ENCODE results near the gene ZBTB20.

Gene ZBTB20

GRCh38 chr3:114471478-114471877 lies 675.6 kb downstream of the ZBTB20 start:
- DNase-seq (ENCODE audit: low spot score) = no peak

- no peak for DNase-seq (ENCODE audit: low spot score)
Observed at GRCh38 chr3:114469070-114469469, 678.0 kb downstream of the ZBTB20 start.

GRCh38 chr3:114466816-114467215 lies 680.3 kb downstream of the ZBTB20 start:
- DNase-seq (ENCODE audit: low spot score) = no peak

GRCh38 chr3:114466251-114466650 lies 680.8 kb downstream of the ZBTB20 start:
- DNase-seq (ENCODE audit: low spot score) = no peak

GRCh38 chr3:114464548-114464947 lies 682.5 kb downstream of the ZBTB20 start:
- no peak for DNase-seq (ENCODE audit: low spot score)

GRCh38 chr3:114462750-114463149 lies 684.3 kb downstream of the ZBTB20 start:
- no peak for DNase-seq (ENCODE audit: low spot score)

GRCh38 chr3:114460459-114460858 lies 686.6 kb downstream of the ZBTB20 start:
- DNase-seq (ENCODE audit: low spot score) = no peak

- no peak for DNase-seq (ENCODE audit: low spot score)
Observed at GRCh38 chr3:114456742-114457141, 690.3 kb downstream of the ZBTB20 start.

GRCh38 chr3:114455432-114455831 lies 691.7 kb downstream of the ZBTB20 start:
- DNase-seq (ENCODE audit: low spot score) = no peak

- DNase-seq (ENCODE audit: low spot score) = no peak
Observed at GRCh38 chr3:114454551-114455251, 692.4 kb downstream of the ZBTB20 start.

GRCh38 chr3:114453361-114453780 lies 693.7 kb downstream of the ZBTB20 start:
- no peak for DNase-seq (ENCODE audit: low spot score)

GRCh38 chr3:114452937-114453336 lies 694.2 kb downstream of the ZBTB20 start:
- DNase-seq (ENCODE audit: low spot score) = no peak

GRCh38 chr3:114452256-114452655 lies 694.8 kb downstream of the ZBTB20 start:
- DNase-seq (ENCODE audit: low spot score) = no peak

- no peak for DNase-seq (ENCODE audit: low spot score)
Observed at GRCh38 chr3:114451561-114452018, 695.5 kb downstream of the ZBTB20 start.

GRCh38 chr3:114451051-114451451 lies 696.0 kb downstream of the ZBTB20 start:
- no peak for DNase-seq (ENCODE audit: low spot score)

GRCh38 chr3:114450008-114450596 lies 697.0 kb downstream of the ZBTB20 start:
- no peak for DNase-seq (ENCODE audit: low spot score)

- no peak for DNase-seq (ENCODE audit: low spot score)
Observed at GRCh38 chr3:114449271-114450007, 697.6 kb downstream of the ZBTB20 start.

- no peak for DNase-seq (ENCODE audit: low spot score)
Observed at GRCh38 chr3:114447950-114448479, 699.1 kb downstream of the ZBTB20 start.

- DNase-seq (ENCODE audit: low spot score) = no peak
Observed at GRCh38 chr3:114447545-114447944, 699.5 kb downstream of the ZBTB20 start.

GRCh38 chr3:114446600-114446999 lies 700.5 kb downstream of the ZBTB20 start:
- DNase-seq (ENCODE audit: low spot score) = no peak

- DNase-seq (ENCODE audit: low spot score) = no peak
Observed at GRCh38 chr3:114445233-114445632, 701.9 kb downstream of the ZBTB20 start.

- DNase-seq (ENCODE audit: low spot score) = no peak
Observed at GRCh38 chr3:114444216-114444615, 702.9 kb downstream of the ZBTB20 start.

- DNase-seq (ENCODE audit: low spot score) = peak; percentile 41
Observed at GRCh38 chr3:114442246-114442645, 704.8 kb downstream of the ZBTB20 start.

Measured in AG08395 (cell line).